Nephron (organoid): ENCODE results near the gene PRPF6.
A peak's percentile ranks its signal among the peaks of the same experiment; 100 is the strongest.

Source experiments
- H3K27ac Mint-ChIP-seq, 3 experiments: 2 replicates each; pipeline ENCODE4 v1.8.0; 2020; ENCODE audit warnings: mixed read lengths in 3 of 3, mild to moderate bottlenecking in 2 of 3, moderate library complexity in 1 of 3
- H3K27me3 Mint-ChIP-seq: 2 replicates; pipeline ENCODE4 v1.8.0; 2021; ENCODE audit warnings: low read depth, mild to moderate bottlenecking, moderate library complexity, mixed read lengths
- H3K36me3 Mint-ChIP-seq: 2 replicates; pipeline ENCODE4 v1.8.0; 2020; ENCODE audit warnings: low read depth, mixed read lengths
- H3K4me1 Mint-ChIP-seq: 2 replicates; pipeline ENCODE4 v1.8.0; 2020; ENCODE audit warnings: mixed read lengths
- H3K4me3 Mint-ChIP-seq, 3 experiments: 2 replicates each; pipeline ENCODE4 v1.8.0; 2020; ENCODE audit warnings: mild to moderate bottlenecking in 3 of 3, mixed read lengths in 3 of 3, moderate library complexity in 2 of 3
- H3K9me3 Mint-ChIP-seq: 2 replicates; pipeline ENCODE4 v1.8.0; 2020; ENCODE audit warnings: mixed read lengths
- CTCF ChIP-seq, 3 experiments: fragments of 200-600 bp; sonication (generic); IDR thresholded peaks; one replicate each; pipeline ENCODE4 v1.5.0; 2021; ENCODE audit warnings: antibody characterized with exemption in 3 of 3; ENCODE audit not compliant: unreplicated experiment in 3 of 3

PRPF6 gene

DNA sequence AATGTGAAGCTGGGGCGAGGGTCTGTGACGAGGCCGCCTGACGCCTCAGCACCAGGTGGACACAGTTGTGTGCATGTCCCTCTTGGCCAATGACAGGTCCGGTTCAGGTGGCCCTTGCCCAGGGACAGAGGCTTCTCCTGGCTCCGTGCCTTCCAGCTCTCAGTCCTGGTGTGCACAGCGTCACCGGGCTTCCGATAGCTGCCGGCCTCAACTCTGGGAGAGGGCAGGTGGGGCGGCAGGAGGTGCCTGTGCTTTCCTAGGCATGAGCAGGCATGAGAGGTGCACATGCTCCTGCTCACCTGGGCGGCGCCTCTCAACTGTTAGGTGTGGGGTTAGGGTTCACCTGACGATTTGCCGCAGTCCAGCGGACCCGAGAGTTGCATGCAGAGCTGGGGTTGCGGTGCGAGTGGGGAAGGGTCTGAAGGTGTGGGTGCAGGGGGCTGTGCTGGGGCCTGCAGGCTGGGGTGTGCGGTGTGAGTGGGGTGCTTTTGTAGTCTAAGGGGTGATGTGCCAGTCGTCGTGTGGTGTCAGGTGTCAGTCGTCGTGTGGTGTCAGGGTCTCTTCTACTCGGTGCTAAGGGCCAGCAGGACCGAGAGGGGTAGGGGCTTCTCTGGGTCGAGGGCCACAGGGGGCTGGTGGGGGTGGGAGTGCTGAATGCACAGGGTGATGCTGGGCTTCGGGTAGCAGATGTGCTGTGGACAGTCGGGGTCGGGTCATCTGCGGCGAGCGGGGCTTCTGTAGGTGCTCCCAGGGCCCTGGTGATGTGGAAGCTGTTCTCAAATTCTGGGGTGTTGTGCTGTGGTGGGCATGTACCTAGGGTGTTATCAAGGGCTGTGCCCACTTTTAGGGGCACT, 72.3 kb downstream of the PRPF6 start:
- peak overlapping the region; percentile 47 to 66 (median 62) for H3K27ac Mint-ChIP-seq
- TF ChIP-seq CTCF (IDR thresholded peaks at IDR 0.05; ENCODE audit: unreplicated experiment in 3 of 3) = no peak
- H3K9me3 Mint-ChIP-seq = no peaks in the 10 kb centered on the region
- H3K4me3 Mint-ChIP-seq = peak overlapping the region; percentile 30 to 50 (median 32)
- peaks cover 11% of the 10 kb centered on the region for H3K4me1 Mint-ChIP-seq
- H3K36me3 Mint-ChIP-seq = no peaks in the 10 kb centered on the region
- peaks cover 35% of the 10 kb centered on the region for H3K27me3 Mint-ChIP-seq

- Mint-ChIP-seq H3K4me3 (peak overlapping the region; percentile 34 to 50 (median 36)), H3K4me1 (peaks cover 11% of the 10 kb centered on the region), H3K27me3 (peaks cover 32% of the 10 kb centered on the region), H3K9me3 (no peaks in the 10 kb centered on the region), H3K27ac (peak overlapping the region; percentile 56 to 66 (median 62)), H3K36me3 (no peaks in the 10 kb centered on the region)
- TF ChIP-seq CTCF (IDR thresholded peaks at IDR 0.05; ENCODE audit: unreplicated experiment in 3 of 3) = peak in 1 of 3 experiments; percentile 18
Measured at GRCh38 chr20:64053841-64054661, 73.1 kb downstream of the PRPF6 start.

DNA sequence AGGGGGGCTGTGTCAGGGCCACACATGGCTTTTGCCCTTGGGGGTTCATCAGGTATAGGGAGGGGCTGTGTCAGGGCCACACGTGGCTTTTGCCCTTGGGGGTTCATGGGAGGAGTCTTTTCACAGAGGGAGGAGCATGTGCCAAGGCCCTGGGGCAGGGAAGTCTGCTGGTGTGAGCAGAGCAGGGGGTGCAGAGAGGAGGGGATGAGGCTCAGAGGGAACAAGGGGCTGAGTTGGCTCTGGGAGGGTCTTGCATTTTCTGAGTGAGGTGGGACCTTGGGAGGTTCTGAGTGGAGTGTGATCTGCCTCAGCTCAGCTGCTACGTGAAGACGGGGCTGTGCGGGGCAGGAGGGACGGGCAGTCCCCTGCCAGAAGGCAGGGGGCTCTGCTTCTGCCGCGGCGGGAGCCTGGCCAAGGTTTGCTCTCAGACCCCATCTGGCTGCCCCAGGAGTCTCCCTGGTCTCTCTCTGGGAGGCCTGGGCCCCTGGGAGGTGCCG, 74.5 kb downstream of the PRPF6 start:
- Mint-ChIP-seq H3K9me3 (no peaks in the 10 kb centered on the region), H3K27ac (peak overlapping the region in 2 of 3 experiments; percentile 38 to 63), H3K27me3 (peaks cover 28% of the 10 kb centered on the region), H3K4me1 (peaks cover 11% of the 10 kb centered on the region), H3K36me3 (no peaks in the 10 kb centered on the region), H3K4me3 (peak overlapping the region in 2 of 3 experiments; percentile 30 to 36)
- no peak for TF ChIP-seq CTCF (IDR thresholded peaks at IDR 0.05; ENCODE audit: unreplicated experiment in 3 of 3)

GRCh38 chr20:64055893-64056638, 75.1 kb downstream of the PRPF6 start:
- peaks cover 11% of the 10 kb centered on the region for H3K4me1 Mint-ChIP-seq
- no peaks in the 10 kb centered on the region for H3K9me3 Mint-ChIP-seq
- H3K4me3 Mint-ChIP-seq = no peak overlapping the region
- no peaks in the 10 kb centered on the region for H3K36me3 Mint-ChIP-seq
- H3K27me3 Mint-ChIP-seq = peaks cover 22% of the 10 kb centered on the region
- no peak for TF ChIP-seq CTCF (IDR thresholded peaks at IDR 0.05; ENCODE audit: unreplicated experiment in 3 of 3)
- no peak overlapping the region for H3K27ac Mint-ChIP-seq

DNA sequence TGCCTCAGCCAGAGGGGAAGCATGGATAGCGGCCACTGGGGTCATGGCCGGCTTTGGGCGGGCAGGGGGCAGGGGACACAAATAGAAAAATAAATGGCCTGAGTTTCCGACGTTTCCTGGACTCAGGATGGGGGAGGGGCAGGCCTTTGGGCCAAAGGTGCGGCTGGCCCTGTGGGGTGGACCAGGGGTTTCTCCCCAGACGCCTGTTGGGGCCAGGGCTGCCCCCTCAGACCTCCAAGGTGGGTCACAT, 75.6 kb downstream of the PRPF6 start:
- no peak for TF ChIP-seq CTCF (IDR thresholded peaks at IDR 0.05; ENCODE audit: unreplicated experiment in 3 of 3)
- no peaks in the 10 kb centered on the region for H3K36me3 Mint-ChIP-seq
- H3K9me3 Mint-ChIP-seq = no peaks in the 10 kb centered on the region
- H3K27me3 Mint-ChIP-seq = peaks cover 17% of the 10 kb centered on the region
- H3K27ac Mint-ChIP-seq = no peak overlapping the region
- H3K4me3 Mint-ChIP-seq = no peak overlapping the region
- H3K4me1 Mint-ChIP-seq = peaks cover 11% of the 10 kb centered on the region
